ENCODE measurements around the gene FBXL16.
"Not testable (repeated sequence)": the region's sequence is repeated elsewhere in the genome, so short reads cannot be mapped to it uniquely, and the experiment has no call there.

FBXL16 gene, protein sequence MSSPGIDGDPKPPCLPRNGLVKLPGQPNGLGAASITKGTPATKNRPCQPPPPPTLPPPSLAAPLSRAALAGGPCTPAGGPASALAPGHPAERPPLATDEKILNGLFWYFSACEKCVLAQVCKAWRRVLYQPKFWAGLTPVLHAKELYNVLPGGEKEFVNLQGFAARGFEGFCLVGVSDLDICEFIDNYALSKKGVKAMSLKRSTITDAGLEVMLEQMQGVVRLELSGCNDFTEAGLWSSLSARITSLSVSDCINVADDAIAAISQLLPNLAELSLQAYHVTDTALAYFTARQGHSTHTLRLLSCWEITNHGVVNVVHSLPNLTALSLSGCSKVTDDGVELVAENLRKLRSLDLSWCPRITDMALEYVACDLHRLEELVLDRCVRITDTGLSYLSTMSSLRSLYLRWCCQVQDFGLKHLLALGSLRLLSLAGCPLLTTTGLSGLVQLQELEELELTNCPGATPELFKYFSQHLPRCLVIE

GRCh38 chr16:705431-706188 lies at the start of gene FBXL16:
Gene FBXL16 (minus strand): TSS chr16:705801. CDS start chr16:697405, 8,396 bp downstream.
- DNase-seq, result no peak

GRCh38 chr16:754656-755055 lies 49.1 kb upstream of the FBXL16 start:
- peak in 1 of 2 donors; percentile 29 for DNase-seq

- DNase-seq, result not testable (repeated sequence)
Measured at GRCh38 chr16:754121-754607, 48.6 kb upstream of the FBXL16 start.

GRCh38 chr16:752007-752312 lies 46.4 kb upstream of the FBXL16 start:
- no peak for DNase-seq

DNA sequence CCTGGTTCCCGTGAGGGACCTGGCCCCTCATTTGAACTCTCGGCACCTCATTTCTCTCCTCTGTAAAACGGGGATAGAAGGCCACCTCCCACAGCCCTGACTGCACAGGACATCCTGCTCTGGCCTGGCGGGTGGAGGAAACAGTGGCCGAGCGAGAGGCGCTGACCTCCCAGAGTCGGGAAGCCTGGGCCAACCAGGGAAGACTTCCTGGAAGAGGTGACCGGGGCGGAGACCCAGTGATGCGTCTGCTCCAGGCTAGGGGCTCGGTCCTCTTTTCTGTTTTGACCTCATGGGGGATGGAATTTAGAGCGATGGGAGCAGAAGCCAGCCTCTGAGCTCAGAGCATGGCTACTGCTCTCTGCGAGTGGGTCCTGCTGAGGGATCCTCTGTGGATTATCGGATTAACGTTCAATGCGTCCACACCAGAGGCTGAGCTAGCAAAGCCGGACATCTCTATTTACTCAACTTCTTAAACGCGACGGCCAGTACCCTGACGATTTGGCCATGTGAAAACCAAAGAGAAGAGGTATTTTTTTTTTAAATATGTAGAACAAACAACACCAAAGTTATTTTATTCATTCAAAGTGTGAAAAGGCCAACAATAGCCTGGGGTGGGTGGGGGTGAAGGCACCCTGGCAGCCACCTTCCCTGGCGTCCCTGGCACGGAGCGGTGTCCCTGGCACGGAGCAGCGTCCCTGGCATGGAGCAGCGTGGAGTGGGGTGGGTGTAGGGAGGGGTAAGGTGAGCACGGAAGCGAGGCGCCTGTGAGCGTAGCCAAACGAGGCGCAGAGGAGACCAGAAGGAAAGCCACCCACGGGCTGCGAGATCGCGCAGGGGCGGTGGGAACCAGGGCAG lies 45.8 kb upstream of the FBXL16 start:
- DNase-seq, result no peak

DNA sequence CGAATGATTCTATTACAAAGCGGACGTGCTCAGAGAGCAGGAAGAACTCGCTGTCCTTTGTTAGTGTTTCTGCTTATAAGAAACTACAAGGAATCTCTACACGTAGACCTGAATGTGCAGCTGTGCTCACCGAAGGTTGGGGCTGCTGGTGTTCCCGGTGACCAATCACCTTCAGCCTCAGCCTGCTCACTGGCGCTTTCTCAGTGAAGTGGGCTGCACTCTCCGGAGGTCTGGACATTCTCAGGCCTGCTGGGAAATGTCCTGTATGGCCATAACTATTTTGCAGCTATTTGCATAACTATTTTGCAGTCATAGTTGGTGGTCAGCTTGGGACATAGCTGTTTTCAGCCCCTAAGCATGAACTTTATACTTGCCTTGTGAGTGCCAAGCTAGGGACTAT lies 44.9 kb upstream of the FBXL16 start:
- DNase-seq, result no peak

DNA sequence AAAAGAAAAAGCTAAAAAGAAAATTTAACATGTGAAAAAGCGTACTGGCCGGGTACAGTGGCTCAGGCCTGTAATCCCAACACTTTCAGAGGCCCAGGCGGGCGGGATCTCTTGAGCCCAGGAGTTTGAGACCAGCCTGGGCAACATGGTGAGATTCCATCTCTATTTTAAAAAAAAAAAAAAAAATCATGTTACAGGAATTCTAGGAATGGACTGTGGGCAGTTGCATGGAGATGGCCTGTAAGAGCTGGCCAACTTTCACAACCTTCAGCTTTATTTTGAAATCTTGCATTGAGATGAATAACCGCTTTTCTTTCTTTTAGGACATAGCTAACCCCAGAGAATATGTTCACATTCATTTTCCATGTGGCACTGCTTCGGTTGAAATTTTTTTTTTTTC lies 43.4 kb upstream of the FBXL16 start:
- no peak for DNase-seq

DNA sequence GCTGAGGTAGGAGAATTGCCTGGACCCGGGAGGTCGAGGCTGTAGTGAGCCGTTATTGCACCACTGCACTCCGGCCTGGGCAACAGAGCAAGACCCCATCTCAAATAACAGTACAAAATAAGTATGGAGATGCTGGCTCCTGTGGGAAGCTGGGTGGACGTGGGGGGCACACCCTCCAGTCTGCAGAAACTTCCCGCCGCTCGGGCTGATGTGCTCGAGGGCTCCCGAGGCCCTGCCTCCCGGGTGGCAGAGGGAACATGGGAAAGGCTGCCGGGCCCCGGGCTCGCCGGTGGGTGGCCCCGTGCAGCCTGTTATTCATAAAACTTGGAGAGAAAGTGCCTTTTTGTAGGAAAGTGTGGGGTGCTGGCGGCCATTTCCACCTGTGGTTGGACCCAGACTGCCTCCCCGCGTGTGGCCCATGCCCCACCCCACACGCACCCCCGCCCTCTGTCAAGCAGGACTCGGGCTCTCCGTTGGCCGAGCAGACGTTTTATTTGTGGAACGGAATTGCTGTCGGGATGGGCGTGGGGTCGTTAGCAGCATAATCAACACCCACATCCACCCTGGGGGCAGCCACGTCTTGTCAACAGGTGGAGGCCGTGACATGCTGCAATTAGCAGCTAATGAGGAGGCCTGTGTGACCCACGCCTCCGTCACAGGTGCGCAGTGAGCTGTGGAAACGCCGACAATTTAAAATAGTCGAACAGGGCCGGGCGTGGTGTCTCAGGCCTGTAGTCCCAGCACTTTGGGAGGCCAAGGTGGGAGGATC lies 42.6 kb upstream of the FBXL16 start:
- no peak for DNase-seq

- DNase-seq, result no peak
Measured at GRCh38 chr16:746637-747036, 41.0 kb upstream of the FBXL16 start.

- no peak for DNase-seq
Measured at GRCh38 chr16:745739-746138, 40.1 kb upstream of the FBXL16 start.

GRCh38 chr16:743794-744500 lies 38.3 kb upstream of the FBXL16 start:
- DNase-seq, result no peak

GRCh38 chr16:742894-743293 lies 37.3 kb upstream of the FBXL16 start:
- DNase-seq, result not testable (repeated sequence)

DNA sequence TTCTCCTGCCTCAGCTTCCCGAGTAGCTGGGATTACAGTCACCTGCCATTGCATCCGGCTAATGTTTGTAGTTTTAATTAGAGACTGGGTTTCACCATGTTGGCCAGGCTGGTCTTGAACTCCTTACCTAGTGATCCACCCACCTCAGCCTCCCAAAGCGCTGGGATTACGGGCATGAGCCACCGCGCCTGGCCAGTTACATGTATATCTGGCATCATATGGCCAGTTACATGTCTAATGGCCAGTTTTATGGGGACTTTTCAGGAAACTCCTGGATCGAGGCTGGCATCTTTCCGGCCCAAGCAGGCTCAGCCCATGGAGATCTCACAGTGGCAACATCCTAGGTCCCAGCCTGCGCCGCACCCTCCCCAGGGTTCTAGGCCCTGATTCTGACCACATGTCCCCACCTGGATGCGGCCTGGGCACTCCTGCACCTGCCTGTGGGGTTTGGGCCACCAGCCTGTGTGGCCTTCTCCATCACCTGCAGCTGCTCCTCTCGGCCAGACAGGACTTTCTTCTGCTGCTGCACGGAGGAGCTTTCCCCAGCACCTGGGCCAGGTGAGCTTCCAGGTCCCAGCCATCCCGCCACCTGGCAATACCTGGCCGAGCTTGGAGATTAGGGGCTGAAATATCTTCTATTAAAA lies 36.5 kb upstream of the FBXL16 start:
- no peak for DNase-seq

- DNase-seq, result peak; percentile 89 to 93
Measured at GRCh38 chr16:740764-741505, 35.3 kb upstream of the FBXL16 start, which contains the start of gene CIAO3. Gene CIAO3 (minus strand): TSS chr16:740997. CDS start chr16:740985, 12 bp downstream.

- no peak for DNase-seq
Measured at GRCh38 chr16:740459-740763, 34.8 kb upstream of the FBXL16 start.

- DNase-seq, result no peak
Measured at GRCh38 chr16:739560-740458, 34.2 kb upstream of the FBXL16 start.

DNA sequence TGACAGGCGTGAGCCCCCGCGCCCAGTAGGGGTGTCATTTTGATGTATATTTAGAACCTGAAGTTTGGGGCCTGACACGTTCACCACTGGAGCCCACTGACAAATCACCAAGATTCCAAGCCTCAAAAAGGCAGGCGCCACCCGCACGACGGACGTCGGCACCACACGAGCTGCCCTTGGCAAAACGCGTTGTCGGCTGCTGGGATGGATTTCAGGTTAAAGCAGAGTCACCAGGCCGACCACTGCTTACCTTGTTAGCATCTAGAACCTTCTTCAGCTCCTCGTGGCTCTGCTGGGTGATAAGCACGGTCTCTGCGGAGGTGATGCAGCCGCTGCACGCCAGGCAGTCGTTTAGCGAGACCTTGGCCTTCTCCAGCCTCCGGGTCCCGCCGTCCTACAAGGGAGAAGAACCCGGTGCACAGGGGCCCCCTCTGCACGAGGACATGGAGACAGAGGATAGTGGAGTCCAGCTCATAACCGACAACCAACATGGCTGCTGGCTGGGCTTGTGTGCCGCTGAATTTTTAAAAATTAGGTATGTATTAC lies 31.4 kb upstream of the FBXL16 start:
- no peak for DNase-seq

DNA sequence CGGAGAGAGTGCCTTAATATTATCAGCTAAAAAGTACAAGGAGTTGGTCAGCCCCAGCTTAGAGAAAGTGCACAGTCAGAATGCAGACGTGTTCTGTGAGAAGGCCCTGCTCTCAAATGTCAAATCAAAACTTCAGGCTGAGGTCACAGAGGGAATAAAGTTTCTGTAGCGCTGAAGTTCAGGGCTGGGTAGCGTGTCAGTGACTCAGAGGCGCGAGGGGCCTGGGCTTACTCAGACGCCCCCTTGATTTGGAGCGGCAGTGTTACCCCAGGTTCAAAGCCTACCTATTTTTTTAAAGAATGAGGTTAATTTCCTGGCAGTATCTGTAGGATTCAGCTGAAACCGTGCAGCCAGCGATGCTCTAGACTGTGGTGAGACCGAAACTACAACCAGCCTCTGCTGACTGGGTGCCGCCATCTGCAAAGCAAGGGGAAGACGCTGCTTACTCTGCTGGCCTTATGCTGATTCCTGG lies 30.4 kb upstream of the FBXL16 start:
- no peak for DNase-seq
